Gastroesophageal sphincter (tissue), 3 donors: ENCODE data around the gene LGI2.

Source experiments
- CTCF ChIP-seq, 4 experiments: fragments of 200-600 bp in 2 of 4; fragments of 450-650 bp in 2 of 4; sonication (generic) in 1 of 4; IDR thresholded peaks; one replicate each; pipeline ENCODE4 v1.5.1; 2017 to 2019; ENCODE audit warnings: antibody characterized with exemption in 4 of 4, mild to moderate bottlenecking in 2 of 4, moderate library complexity in 2 of 4
- EP300 ChIP-seq: sonication (generic); formaldehyde crosslinking; IDR thresholded peaks from one replicate; pipeline ENCODE4 v1.6.1; 2017; ENCODE audit warnings: antibody characterized with exemption, mild to moderate bottlenecking
- POLR2A ChIP-seq, 2 donors: fragments of 450-650 bp; IDR thresholded peaks; one replicate each; pipeline ENCODE4 v1.6.1; 2017; ENCODE audit warnings: antibody characterized with exemption in 2 of 2, mild to moderate bottlenecking in 2 of 2, moderate library complexity in 1 of 2
- POLR2AphosphoS5 ChIP-seq: sonication (generic); formaldehyde crosslinking; IDR thresholded peaks from one replicate; pipeline ENCODE4 v1.6.1; 2017; ENCODE audit warnings: antibody characterized with exemption

GRCh38 chr4:24957886-24958285 lies 72.9 kb downstream of the LGI2 start:
- no peak for TF ChIP-seq CTCF (IDR thresholded peaks at IDR 0.05)
- no peak for TF ChIP-seq EP300
- no peak for TF ChIP-seq POLR2A (IDR thresholded peaks at IDR 0.05)
- TF ChIP-seq POLR2AphosphoS5: no peak
